ENCODE data around the gene SMAD6.
"Not testable (repeated sequence)": the region's sequence is repeated elsewhere in the genome, so short reads cannot be mapped to it uniquely, and the experiment has no call there.

SMAD6 gene

DNA sequence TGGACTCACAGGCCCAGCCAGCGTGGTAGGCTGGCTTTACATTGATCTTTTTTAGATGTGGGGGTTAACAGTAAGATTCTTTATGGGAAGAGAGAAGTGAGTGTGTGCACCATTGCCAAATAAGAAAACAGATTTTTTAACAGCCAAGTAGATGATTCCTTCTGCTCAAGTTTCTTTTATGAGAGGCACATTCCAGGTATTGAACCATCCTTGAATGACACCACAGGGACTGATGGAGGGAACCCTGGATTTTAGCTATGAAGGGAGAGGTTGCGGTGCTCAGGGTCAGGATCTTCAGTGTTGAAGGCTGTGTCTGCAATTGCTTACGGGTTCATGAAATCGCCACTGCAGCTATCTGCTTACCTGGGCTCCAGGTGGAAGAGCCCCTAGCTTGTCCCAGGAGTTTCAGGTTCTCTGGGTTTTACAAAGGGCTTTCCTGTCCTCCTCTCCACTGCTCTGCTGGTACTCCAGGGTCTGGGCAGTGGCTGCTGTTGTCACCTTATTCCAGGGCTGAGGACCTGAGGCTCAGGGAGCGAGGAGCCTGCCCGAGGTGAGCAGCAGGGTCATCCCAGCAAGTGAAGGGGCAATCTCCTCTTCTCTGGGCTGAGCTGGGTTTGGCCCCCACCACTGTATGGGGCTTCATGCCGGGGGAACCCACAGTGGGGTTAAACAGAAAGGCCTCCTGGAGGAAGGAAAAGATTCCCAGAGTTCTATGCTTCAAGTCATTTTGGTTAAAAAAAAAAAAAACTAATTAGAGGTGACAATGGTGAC is 53.4 kb downstream of the SMAD6 start:
- no peak for DNase-seq (ENCODE audit: extremely low read depth in 1 of 2, low read depth in 1 of 2)

DNA sequence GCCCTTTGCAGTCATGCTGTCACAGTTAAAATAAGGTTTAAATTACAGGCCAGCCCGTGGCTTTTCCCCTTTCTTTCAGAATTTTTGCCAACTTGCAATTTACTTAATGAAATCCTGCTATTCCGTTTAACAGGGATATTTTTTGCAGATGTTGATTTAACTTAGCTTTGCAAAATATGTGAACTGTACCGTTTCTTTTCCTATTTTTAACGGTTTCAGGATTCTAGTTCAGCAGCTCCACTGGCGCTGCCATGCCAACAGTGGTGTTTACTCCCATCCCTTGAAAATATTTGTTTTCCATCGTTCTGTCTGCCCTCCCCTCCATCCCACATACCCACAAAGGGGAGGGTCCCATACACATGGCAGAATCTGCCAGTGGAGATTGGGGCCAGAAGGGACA is 54.3 kb downstream of the SMAD6 start:
- no peak for DNase-seq (ENCODE audit: extremely low read depth in 1 of 2, low read depth in 1 of 2)

DNA sequence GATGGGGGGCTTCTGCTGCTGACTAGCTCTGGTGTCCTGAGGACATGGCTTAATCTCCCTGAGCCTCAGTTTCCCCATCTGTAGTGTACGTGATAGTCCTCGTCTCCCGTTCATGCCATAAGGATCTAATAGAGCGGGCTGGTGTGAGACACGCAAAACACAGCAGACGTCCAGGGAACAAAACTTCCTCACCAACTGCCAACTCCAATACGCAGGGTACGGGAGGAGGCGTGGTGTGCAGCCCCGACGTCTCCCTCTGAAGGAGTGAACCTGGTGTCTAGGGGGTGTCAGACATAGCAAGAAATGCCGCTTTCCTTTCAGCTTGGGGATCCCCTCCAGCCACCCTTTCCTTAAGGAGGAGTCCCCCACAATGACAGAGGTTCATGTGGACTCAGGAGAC is 55.0 kb downstream of the SMAD6 start:
- no peak for DNase-seq (ENCODE audit: extremely low read depth in 1 of 2, low read depth in 1 of 2)

DNA sequence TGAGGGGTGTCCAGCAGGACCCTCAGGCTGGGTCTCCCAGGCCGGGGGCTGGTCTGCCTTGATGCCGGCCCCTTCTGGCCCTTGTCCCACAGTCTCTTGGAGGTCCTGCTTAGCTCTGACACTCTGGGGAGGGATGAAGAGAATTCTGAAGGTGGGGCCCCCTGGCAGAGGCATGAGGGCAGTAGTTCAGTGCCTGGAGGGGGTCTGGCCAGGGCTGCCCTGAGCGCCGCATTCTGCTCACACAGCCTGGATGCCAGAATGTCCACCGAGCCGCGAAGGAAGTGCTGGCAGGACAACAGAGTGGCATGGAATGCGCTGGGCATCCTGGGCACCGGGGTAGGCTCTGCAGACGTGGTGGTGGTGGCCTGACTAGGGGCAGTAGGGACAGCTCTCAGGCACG is 55.5 kb downstream of the SMAD6 start:
- no peak for DNase-seq (ENCODE audit: extremely low read depth in 1 of 2, low read depth in 1 of 2)

DNA sequence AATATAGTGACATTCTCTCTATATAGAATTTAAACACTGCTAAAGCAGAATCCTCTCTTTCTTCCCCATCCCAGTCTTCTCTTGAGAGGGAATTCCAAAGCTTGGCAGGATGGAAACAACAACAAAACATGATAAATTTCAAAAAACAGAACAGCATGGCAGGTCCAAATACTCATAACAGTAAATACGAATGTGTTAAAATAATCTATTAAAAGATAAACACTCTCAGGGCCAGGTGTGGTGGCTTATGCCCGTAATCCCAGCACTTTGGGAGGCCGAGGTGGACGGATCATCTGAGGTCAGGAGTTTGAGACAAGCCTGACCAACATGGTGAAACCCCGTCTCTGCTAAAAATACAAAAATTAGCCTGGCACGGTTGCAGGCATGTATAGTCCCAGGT is 56.2 kb downstream of the SMAD6 start:
- not testable (repeated sequence) for DNase-seq (ENCODE audit: extremely low read depth in 1 of 2, low read depth in 1 of 2)

DNA sequence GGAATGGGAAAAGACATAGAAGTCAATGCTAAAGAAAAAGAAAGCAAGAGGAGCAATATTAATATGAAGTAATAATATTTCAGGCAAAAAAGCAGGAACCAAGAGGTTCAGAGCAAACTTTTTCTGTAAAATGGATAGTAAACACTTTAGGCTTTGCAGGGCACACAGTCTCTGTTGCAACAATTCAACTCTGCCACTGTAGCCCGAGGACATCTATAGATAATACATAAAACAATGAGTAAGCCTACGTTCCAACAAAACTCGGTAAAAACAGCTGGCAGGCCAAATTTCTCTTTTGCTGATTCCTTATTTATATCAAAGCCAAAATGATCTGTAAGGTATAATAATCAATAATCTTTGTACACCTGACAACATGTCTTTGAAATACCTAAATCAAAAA is 56.8 kb downstream of the SMAD6 start:
- DNase-seq (ENCODE audit: extremely low read depth in 1 of 2, low read depth in 1 of 2) = no peak

DNA sequence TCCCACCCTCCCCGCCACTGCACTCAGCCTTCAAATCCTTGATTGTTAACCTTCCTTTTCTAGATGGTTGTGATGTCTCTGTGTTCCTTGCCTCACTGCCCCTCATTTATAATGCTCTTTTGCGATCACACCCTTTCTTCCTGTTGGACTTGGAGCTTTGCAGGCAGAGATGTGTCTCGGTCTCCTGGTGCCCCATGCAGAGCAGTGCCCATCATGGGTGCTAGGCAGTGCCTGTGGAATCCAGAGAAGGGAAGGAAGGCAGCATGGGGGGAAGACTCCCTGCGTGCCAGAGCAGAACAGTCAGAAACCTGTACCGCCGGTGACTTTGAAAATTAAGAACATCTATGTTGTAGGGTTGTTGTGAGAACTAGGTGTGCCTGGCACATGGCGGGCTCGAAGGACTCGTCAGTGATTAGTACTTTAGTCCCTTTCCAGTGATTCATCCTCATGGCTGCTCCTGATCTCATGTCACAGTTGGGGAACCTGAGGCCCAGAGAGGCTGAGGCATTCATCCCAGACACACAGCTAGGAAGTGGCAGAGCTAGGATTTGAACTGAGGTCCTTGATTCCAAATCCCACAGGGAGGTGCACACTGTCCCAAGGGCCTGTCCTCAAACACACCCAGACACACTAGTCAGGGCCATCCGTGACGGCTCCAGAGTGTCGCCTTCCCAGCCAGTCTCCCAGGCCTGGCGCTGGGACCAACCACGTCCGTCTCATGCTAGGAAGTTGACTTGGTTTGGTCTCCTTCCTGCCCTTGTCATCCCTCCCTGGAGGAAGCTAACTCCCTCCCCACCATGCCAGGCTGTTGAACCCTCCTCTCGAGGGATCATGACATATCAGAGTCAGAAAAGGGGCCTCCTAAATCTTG is 58.3 kb downstream of the SMAD6 start:
- no peak for DNase-seq (ENCODE audit: extremely low read depth in 1 of 2, low read depth in 1 of 2)

DNA sequence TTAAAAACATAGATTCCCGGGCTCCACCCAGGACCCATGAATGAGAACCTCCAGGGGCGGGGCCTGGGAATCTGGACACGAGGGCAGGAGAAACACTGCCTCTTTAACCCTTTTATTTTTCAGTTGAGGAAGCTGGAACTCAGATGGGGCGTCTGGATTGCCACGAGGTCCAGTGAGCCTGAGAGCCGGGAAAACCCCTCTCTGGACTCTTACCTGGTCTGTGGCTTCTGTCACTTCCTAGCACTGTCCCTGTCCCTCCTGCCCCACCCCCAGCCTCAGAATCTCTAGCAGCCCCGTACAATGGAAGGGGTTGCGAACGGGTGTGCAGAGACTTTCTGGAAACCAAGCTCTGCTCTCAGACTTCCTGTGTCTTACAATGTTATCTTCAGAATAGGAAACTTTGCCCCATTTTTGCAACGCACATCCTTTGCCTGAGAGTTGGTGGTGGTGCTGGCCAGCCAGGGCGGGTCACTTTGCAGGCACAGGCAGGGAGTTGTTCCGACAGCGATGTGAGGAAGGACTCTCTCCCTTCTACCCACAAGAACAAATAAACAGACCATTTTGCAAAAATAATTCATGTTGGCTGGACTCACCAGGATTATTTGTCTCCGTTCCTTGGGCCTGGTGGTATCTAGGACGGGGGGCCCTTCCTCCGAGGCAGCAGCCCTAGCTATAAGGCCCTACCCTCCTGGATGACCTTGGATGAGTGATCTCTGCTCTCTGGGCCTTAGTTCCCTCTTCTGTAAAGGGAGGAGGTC is 59.1 kb downstream of the SMAD6 start:
- DNase-seq (ENCODE audit: extremely low read depth in 1 of 2, low read depth in 1 of 2) = no peak

DNA sequence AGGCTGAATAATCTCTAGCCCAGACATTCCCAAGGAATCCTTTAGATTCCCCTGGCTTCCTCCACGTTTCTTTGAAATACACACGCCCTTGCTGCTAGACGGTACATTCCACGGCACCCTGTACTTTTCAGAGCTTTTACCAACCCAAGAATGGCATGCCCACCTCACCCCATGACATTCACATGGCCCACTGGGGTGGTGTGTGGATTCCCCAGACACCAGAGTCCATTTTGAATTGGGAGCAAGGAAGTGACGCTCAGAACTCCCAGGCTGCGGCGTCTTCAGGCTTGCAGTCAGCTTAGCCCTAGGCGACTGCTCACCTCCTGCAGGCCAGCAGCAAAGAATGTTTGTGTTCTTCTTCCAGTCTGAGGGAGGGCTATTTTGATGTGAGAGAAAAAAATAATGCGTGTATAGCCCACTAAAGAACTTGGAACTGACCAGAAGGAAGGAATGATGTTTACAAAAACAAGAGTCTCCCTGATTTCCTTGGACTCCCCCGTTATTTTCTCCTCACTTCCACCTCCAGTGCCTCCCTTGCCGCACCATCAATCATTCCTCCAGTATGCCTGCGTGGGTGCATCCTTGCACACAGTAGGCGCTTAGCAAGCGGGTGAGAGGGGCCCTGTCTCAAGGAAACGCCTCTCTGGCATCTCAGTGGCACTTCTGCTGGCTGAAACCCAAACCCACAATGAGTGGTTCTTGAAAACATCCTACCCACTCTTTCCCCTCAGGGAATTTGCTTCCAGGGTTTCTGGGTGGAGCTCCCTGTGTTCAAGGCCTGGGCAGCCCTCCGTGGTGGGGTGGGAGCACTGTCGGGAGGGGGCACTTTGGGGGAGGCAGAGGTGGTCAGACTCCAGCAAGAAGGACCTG is 59.9 kb downstream of the SMAD6 start:
- DNase-seq (ENCODE audit: extremely low read depth in 1 of 2, low read depth in 1 of 2) = no peak

DNA sequence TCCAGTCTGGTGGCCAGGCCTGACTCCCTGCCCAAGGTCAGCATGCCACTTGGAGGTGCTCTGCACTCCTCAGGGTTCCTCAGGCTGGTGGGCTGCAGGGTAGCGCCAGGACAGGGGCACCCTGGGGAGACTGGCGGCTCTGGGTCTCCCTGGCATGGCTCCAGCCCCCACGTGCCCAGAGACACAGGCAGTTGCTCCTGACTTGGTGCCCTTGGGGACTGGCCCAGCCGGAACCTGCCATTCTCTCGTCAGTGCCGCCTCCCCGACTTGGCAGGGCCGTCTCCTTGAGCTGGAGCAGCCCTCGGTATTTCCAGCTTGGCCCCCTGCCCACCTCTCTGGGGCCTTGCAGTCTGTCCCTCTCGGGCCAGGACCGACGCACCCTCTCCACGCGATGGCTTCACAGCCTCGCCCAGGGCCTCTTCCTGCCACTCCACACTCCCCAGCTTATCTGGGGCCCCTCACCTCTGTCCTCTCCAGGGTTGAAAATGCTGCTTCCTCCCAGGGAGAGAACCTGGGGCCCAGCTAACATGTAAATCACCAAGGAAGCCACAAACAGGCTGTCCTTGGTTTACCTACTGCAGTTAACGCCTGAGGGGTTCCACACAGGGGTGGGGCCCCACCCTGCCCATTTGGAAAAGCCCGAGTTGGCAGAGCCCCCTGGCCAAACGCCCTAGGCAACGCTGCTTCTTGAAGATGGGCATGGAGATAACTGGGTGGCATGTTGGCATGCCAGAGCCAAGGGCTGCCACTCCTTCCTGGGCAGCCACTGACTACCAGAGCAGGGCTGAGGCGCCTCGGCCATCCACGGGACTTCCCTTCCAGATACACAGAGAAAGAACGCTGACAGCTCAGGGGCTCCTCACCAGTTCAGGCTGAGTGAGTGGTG is 61.4 kb downstream of the SMAD6 start:
- no peak for DNase-seq (ENCODE audit: extremely low read depth in 1 of 2, low read depth in 1 of 2)

DNA sequence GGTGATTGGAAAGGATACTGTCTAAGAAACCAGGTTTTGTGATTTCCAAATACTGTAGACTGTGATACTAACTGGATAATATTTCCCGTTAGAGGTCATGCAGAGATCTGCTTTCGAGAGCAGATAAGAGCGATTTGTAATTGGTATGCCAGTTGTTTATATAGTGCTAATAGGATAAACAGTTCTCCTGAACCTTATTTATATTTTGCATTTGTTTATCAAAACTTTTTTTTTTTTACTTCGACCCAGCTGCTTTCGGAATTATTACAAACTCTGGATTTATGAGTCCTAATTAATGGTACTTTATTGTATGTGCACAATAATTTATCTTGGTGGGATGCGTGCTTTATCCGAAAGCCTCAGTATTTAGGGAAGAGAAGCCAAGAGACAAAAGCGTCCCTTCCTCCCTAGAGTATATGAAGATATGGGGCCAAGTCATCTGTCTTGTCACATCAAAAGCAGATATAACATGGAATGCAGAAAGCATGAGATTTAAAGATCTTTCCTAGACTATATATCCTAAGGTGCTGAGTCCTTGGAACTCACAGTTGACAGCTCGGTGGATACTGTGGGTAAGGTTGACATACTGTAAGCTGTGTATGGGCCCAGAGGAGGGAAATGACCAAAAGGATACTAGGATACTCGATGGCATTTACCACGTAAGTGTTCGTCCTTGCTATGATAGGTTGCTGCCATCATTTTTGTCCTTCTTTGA is 62.2 kb downstream of the SMAD6 start:
- no peak for DNase-seq (ENCODE audit: extremely low read depth in 1 of 2, low read depth in 1 of 2)

DNA sequence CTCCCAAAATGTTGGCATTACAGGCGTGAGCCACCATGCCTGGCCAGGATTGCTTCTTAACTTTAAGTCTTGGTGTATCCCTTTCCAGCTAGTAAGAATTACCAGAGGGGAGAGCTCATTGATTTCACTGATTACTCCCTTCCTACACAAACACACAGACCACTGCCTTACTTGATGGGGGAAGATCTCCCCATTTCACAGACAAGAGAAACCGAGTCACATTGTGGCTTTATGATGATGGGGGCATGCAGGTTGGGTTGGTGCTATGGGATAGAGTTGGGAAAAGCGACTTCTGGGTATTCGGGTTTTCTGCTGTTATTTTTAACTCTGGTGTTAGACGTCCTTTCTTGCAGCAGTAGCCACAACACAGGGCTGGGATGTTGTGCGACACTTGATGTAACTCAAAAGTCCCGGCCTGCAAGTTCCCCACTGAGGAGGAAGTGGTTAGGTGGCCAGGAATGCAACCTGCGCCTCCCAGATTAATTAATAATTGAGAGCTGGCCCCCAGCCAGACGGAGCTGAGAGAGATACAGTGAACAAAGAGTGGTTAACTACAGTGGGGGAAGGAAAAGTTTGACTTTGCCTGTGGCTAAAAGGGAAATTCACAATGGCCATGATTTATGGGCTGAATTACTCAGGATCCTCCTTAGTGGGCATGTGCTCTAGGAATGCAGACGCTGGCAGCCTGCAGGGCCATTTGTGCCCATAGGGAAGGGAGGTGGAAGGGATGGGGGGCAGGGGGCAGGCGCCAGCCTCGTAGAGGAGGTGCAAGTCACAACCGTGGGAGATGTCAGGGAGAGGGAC is 63.6 kb downstream of the SMAD6 start:
- DNase-seq (ENCODE audit: extremely low read depth in 1 of 2, low read depth in 1 of 2) = no peak

DNA sequence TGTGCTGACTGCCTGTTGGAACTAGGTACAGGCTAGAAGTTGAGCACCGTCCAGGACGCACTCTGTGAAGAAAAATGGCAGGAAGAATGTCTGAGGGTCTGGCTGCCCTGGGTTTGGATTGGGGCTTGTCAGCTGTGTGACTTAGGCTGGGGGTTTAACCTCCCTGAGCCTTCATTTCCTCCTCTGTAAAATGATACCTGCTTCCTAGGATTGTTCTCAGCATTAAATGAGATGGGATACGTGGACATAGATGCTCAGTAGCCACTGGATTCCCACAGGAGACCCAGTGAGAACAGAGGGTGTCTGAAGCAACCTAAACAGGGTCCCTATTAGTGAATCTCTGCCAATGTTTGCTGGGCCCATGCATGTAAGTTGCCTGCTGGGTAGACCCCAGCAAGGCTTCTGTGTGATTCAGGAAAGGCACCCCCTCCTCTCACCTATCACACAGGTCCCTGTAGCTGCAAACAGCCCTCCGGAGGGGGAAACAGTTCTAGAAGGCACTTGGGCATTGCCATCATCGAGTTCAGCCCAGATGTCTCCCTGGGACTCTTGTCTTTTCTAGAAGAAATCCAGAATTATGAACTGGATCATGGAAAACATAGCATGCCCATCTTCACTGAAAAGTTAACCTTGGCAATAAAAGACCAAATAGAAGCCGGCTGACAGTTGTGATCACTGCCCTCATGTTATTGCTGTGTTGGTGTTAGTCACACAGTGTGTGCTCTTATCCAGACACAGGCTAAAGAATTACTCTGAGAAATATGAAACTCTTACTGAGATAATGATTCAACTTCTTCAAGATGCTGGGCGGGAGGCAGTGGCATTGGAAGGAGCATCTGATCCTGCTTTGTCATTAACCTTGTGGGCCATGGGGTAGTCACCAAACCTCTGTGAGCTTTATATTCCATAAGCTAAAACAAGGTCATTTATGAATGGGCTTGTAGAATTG is 64.5 kb downstream of the SMAD6 start:
- no peak for DNase-seq (ENCODE audit: extremely low read depth in 1 of 2, low read depth in 1 of 2)

DNA sequence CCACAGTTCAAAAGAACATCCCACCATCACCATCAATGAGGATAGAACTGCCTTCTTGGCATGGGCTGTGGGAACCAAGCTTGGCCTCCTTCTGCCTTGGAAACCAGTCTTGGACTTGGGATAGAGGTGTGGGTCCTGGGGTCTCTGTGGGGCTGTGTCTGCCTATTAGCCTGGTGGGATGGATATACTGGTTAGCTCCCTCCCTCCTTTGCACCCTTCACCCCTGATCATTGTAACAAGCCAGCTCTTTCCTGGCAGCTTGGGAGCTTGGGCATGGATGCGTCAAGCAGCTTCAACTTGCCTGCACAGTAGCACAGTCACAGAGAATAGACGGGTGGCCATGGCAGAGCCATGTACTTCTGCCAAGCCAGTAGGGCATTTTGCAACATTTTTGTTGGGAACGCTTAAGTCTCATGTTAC is 65.2 kb downstream of the SMAD6 start:
- DNase-seq (ENCODE audit: extremely low read depth in 1 of 2, low read depth in 1 of 2) = no peak

DNA sequence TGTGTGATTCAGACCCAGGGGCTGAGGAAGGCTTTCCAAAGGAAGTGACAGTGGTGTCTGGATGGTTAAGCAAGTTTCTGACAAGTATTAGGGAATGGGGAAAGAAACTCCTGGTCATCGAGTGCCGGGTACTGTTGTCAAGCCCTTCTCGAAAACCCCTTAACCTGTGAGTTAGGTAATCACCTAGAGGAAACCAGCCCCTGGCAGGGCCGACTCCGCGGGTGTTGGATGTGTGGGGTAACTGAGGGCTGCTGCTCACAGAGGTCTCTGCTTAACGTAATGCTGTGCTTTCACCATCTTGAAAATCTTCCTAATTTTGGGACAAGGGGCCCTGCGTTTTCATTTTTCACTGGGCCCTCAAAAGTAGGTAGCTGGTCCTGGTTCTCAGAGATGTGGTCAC is 67.0 kb downstream of the SMAD6 start:
- no peak for DNase-seq (ENCODE audit: extremely low read depth in 1 of 2, low read depth in 1 of 2)

DNA sequence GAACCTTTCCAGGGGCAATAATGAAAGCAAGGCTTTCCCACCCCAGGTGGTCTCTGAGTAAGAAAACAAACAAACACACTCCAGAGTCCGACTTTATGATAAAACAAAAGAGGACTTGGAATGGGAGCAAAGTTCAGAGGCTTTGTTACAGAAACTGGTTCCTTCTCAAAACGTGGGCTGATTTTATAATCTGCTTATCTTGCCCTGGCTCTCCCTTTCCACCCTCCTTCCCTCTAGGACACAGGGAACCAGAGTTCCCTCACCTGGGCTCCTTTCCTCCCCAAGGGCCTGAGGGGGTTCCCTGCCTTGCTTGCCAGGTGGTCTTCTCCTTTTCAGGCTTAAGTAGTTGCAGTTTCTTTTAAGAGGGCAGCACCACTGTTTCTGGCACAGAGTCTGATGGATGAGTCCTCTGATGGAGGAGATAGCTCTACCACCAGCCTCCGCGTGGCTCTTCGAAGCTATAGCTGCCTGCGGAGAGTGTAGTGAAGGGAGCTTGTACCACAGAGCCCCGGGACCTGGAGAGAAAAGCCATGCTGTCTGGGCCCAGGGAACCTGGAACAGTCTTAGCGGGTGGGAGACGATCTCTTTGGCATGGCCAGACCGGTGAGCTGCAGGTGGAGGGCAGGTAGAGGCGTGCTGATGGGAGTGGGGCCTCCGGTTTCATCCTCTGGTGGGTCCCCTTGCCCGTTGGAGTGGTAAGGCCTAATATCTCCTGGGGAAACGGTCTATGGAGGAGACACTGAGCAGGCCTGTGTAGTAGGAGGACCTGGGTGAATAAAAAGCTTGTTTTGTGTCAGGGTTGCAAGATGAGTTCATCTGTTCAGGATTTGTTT is 68.7 kb downstream of the SMAD6 start:
- no peak for DNase-seq (ENCODE audit: extremely low read depth in 1 of 2, low read depth in 1 of 2)

Data from activated CD8-positive, alpha-beta memory T cell treated with anti-CD3 and anti-CD28 coated beads for 1 hour (primary cell).